DLD1 (cell line): ENCODE data around the gene PDCD1.
"Not testable (repeated sequence)": the region's sequence is repeated elsewhere in the genome, so short reads cannot be mapped to it uniquely, and the experiment has no call there.

ENCODE experiments used
- in situ Hi-C: cut with HindIII; loops from 2 replicates; pipeline ENCODE4 v1.10.0; 2017; ENCODE audit warnings: low sequenced_read_pairs

PDCD1 gene

GRCh38 chr2:241814643-241815476, 43.8 kb downstream of the PDCD1 start:
- in situ Hi-C loops, result no loop called here

- in situ Hi-C loops, result no loop called here
Measured at GRCh38 chr2:241814393-241814642, 44.4 kb downstream of the PDCD1 start.

GRCh38 chr2:241813644-241814392, 44.9 kb downstream of the PDCD1 start:
- in situ Hi-C loops, result no loop called here

GRCh38 chr2:241812730-241813643, 45.7 kb downstream of the PDCD1 start:
- in situ Hi-C loops, result no loop called here

- in situ Hi-C loops, result no loop called here
Measured at GRCh38 chr2:241811952-241812729, 46.6 kb downstream of the PDCD1 start.

GRCh38 chr2:241811201-241811951, 47.3 kb downstream of the PDCD1 start:
- in situ Hi-C loops, result no loop called here

- in situ Hi-C loops, result no loop called here
Measured at GRCh38 chr2:241810307-241811200, 48.1 kb downstream of the PDCD1 start.

- in situ Hi-C loops, result no loop called here
Measured at GRCh38 chr2:241809383-241810306, 49.0 kb downstream of the PDCD1 start.

GRCh38 chr2:241808721-241809382, 49.8 kb downstream of the PDCD1 start, which contains the start of gene NEU4:
Gene NEU4 (plus strand): TSS chr2:241809193. CDS start chr2:241814485, 5,292 bp downstream.
- in situ Hi-C loops, result no loop called here

- in situ Hi-C loops, result no loop called here
Measured at GRCh38 chr2:241808051-241808720, 50.5 kb downstream of the PDCD1 start.

GRCh38 chr2:241806217-241806616, 52.5 kb downstream of the PDCD1 start:
- in situ Hi-C loops, result not testable (repeated sequence)

GRCh38 chr2:241804326-241805229, 54.1 kb downstream of the PDCD1 start:
- in situ Hi-C loops, result no loop called here

GRCh38 chr2:241803387-241804325, 55.0 kb downstream of the PDCD1 start:
- in situ Hi-C loops, result no loop called here
